Smooth muscle cell (in vitro differentiated cells): ENCODE data around the gene TNRC18. TPM values are rescaled to one million over a fixed set of nuclear protein-coding genes. Genes with fewer than 3 reads are reported as not detected.

Experiments used
- DNase-seq: peaks from one replicate; lab custom pipeline; 2025; ENCODE audit not compliant: unreplicated experiment; lab: John Stamatoyannopoulos, UW
- H2AFZ ChIP-seq: fragments of 200-600 bp; sonication (generic); 2 replicates; pipeline ENCODE4 v1.6.0; 2016; ENCODE audit warnings: antibody characterized with exemption, low read depth, mild to moderate bottlenecking
- H3F3A ChIP-seq: fragments of 200-600 bp; sonication (generic); 2 replicates; pipeline ENCODE4 v1.6.0; 2017; ENCODE audit warnings: antibody characterized with exemption, low read depth
- H3K27ac ChIP-seq: fragments of 200-600 bp; sonication (generic); 2 replicates; pipeline ENCODE4 v1.5.1; 2016; ENCODE audit warnings: low read depth, mild to moderate bottlenecking
- H3K27me3 ChIP-seq: fragments of 200-600 bp; sonication (generic); 2 replicates; pipeline ENCODE4 v1.6.1; 2016; ENCODE audit warnings: low read depth, mild to moderate bottlenecking
- H3K36me3 ChIP-seq: fragments of 200-600 bp; sonication (generic); 2 replicates; pipeline ENCODE4 v1.5.1; 2016; ENCODE audit warnings: low read depth
- H3K4me1 ChIP-seq: fragments of 200-600 bp; sonication (generic); 2 replicates; pipeline ENCODE4 v1.5.1; 2016; ENCODE audit warnings: low read depth
- H3K4me2 ChIP-seq: fragments of 200-600 bp; sonication (generic); 2 replicates; pipeline ENCODE4 v1.6.0; 2016; ENCODE audit warnings: mild to moderate bottlenecking
- H3K4me3 ChIP-seq: fragments of 200-600 bp; sonication (generic); 2 replicates; pipeline ENCODE4 v1.5.1; 2016; ENCODE audit warnings: mild to moderate bottlenecking
- H3K79me2 ChIP-seq: fragments of 200-600 bp; sonication (generic); 2 replicates; pipeline ENCODE4 v1.6.0; 2016; ENCODE audit warnings: low read depth, mild to moderate bottlenecking
- H3K9ac ChIP-seq: fragments of 200-600 bp; sonication (generic); 2 replicates; pipeline ENCODE4 v1.6.0; 2016; ENCODE audit warnings: low read depth
- H3K9me3 ChIP-seq: fragments of 200-600 bp; sonication (generic); replicated peaks from 2 replicates; pipeline ENCODE4 v1.5.1; 2016; ENCODE audit warnings: low read depth
- H4K20me1 ChIP-seq: fragments of 200-600 bp; sonication (generic); 2 replicates; pipeline ENCODE4 v1.6.0; 2016; ENCODE audit warnings: low read depth
- WGBS: methylation state at CpG from one replicate; pipeline ENCODE4 v1.1.7; 2016; ENCODE audit warnings: low lambda C conversion rate; 5-methylcytosine and 5-hydroxymethylcytosine counted together
- polyA plus RNA-seq: library from polyadenylated mRNA; unstranded; fragments of >200 nt; fragmentation: Nextera tagmentation; extraction: Ambion mirVana; gene quantifications from 2 replicates; pipeline ENCODE4 v1.2.1, GENCODE V29; 2016
- total RNA-seq: library from RNA; depleted of rRNA; stranded (reverse); fragments of >200 nt; gene quantifications from 2 replicates; pipeline ENCODE4 v1.2.3, GENCODE V29; 2014
- TF ChIP-seq, protein P1 (sequence below): fragments of 200-600 bp; sonication (generic); IDR thresholded peaks from 2 replicates; pipeline ENCODE4 v1.5.1; 2017; ENCODE audit warnings: borderline replicate concordance, mild to moderate bottlenecking, antibody characterized with exemption; ENCODE audit not compliant: insufficient read depth, poor library complexity, severe bottlenecking

The TNRC18 gene
- total and polyA plus RNA-seq, 2 experiments from 2014 or later, result 6.4 to 40.3 TPM

DNA sequence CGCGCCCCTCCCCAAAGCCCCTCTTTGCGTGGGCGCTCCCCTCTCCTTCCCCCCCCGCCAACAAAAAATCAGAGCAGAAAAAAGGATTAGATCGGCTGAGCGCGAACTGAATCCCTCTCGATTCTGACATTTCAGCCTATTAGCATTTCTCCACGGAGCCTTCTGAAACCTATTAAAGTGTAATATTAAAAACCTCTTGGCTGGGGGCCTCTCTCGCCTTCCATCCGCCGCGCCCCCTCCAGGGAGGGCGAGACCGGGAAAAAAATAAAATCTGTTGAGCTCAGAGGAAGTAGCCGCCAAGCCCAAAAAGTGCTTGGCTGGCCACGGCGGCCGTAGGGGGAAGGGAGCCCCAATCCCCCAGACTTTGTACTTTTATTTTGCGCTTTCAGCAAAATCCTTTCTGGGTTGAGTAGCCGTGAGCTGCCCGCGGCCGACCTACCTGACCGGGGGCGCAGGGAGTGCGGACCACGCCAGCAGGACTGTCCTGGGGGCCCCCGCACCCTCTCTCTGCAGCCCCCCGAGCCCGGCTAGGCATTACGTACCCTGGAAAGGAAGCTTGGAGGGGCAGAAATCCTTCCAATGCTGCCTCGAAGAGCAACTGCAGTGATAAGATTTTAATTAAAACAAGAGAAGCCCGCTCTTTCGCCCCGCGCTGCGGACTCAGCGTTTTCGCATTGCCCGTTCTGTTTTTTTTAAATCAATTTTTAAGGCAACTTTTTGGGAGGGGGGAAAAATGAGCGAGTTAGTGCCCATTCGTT lies 1.3 kb upstream of the TNRC18 start:
- Histone ChIP-seq H3K36me3 (no peaks in the 10 kb centered on the region), H3F3A (no peaks in the 10 kb centered on the region), H3K9ac (peak overlapping the region; percentile 89), H3K9me3 (no peaks in the 10 kb centered on the region), H3K4me2 (peak overlapping the region; percentile 92), H3K4me1 (peaks cover 18% of the 10 kb centered on the region), H3K27ac (peak overlapping the region; percentile 97), H4K20me1 (peaks cover 12% of the 10 kb centered on the region), H3K79me2 (peaks cover 52% of the 10 kb centered on the region), H3K4me3 (peak overlapping the region; percentile 74), H3K27me3 (no peaks in the 10 kb centered on the region), H2AFZ (peak overlapping the region; percentile 7)
- TF ChIP-seq, protein P1, sequence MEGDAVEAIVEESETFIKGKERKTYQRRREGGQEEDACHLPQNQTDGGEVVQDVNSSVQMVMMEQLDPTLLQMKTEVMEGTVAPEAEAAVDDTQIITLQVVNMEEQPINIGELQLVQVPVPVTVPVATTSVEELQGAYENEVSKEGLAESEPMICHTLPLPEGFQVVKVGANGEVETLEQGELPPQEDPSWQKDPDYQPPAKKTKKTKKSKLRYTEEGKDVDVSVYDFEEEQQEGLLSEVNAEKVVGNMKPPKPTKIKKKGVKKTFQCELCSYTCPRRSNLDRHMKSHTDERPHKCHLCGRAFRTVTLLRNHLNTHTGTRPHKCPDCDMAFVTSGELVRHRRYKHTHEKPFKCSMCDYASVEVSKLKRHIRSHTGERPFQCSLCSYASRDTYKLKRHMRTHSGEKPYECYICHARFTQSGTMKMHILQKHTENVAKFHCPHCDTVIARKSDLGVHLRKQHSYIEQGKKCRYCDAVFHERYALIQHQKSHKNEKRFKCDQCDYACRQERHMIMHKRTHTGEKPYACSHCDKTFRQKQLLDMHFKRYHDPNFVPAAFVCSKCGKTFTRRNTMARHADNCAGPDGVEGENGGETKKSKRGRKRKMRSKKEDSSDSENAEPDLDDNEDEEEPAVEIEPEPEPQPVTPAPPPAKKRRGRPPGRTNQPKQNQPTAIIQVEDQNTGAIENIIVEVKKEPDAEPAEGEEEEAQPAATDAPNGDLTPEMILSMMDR, result no peak
- under 1% methylated on average over 40 of the region's 44 CpGs for WGBS
- no peak for DNase-seq

GRCh38 chr7:5423976-5424748 lies 528 bp upstream of the TNRC18 start:
- H3K36me3 ChIP-seq, result no peaks in the 10 kb centered on the region
- peaks cover 19% of the 10 kb centered on the region for H4K20me1 ChIP-seq
- H3K27ac ChIP-seq, result peak overlapping the region; percentile 97
- peaks cover 16% of the 10 kb centered on the region for H3K4me1 ChIP-seq
- H3K27me3 ChIP-seq, result no peaks in the 10 kb centered on the region
- WGBS, result 2% methylated on average over 36 of the region's 57 CpGs
- peak overlapping the region; percentile 74 for H3K4me3 ChIP-seq
- TF ChIP-seq, protein P1, result no peak
- H3K4me2 ChIP-seq, result peak overlapping the region; percentile 92
- H3K9ac ChIP-seq, result peak overlapping the region; percentile 89
- H3K9me3 ChIP-seq, result no peaks in the 10 kb centered on the region
- H2AFZ ChIP-seq, result no peak overlapping the region
- peaks cover 53% of the 10 kb centered on the region for H3K79me2 ChIP-seq
- no peaks in the 10 kb centered on the region for H3F3A ChIP-seq
- DNase-seq, result peak; percentile 92

DNA sequence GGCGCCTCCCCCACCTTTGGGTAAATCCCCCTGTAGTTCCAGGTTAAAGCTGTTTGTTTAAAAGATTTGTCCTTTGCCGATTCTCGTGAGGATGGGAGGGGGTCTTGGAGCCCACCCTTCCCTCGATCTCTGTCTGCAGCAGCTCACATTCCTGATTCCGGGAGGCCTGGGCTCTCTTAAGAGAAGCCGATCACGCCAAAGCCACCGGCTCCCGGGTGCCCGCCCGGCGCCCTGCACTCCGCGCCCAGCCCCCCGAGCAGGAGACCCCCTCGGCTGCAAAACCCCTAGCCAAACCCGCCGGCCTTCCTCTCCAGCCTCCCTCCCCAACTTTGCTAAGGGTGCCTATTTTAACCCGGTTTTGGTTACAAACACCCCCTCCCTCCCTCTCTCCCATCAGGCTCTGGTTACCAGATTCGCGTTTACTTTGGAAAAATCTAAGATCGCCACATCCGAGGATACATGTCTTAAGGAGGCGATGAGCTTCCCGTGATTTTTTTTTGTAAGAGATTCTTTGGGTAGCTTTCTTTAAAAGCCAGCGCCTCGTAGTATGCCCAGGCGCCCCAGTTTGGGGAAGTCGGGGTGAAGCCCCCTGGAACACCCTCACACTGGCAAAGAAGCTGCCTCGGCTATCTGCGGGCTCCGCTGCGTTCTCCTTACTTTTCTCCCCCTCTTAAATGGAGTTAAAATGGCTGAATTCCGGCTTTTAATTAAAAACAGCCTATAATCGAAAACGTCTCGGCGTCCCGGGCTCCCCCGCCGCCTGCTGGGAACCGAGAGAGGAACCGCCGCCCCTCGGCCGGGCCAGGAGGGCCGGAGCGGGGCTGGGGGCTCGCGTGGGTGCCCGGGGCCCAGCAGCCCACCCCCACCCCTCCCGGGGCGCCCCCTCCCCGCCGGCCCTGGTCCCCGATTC lies 983 bp downstream of the TNRC18 start:
- Histone ChIP-seq H3K4me3 (peak overlapping the region; percentile 98), H3K79me2 (peaks cover 57% of the 10 kb centered on the region), H3K27me3 (no peaks in the 10 kb centered on the region), H3K36me3 (no peaks in the 10 kb centered on the region), H3F3A (peaks cover 6% of the 10 kb centered on the region), H3K4me2 (peak overlapping the region; percentile 100), H4K20me1 (peaks cover 35% of the 10 kb centered on the region), H3K9me3 (no peaks in the 10 kb centered on the region), H3K9ac (peak overlapping the region; percentile 92), H3K27ac (peak overlapping the region; percentile 91), H3K4me1 (peaks cover 19% of the 10 kb centered on the region), H2AFZ (no peak overlapping the region)
- no peak for DNase-seq
- WGBS, result 1% methylated on average over 38 of the region's 56 CpGs
- TF ChIP-seq, protein P1, result peak; percentile 14
